Measurements from ENCODE around the gene TPM1.
"Not testable (repeated sequence)": the region's sequence is repeated elsewhere in the genome, so short reads cannot be mapped to it uniquely, and the experiment has no call there.

The TPM1 gene

DNA sequence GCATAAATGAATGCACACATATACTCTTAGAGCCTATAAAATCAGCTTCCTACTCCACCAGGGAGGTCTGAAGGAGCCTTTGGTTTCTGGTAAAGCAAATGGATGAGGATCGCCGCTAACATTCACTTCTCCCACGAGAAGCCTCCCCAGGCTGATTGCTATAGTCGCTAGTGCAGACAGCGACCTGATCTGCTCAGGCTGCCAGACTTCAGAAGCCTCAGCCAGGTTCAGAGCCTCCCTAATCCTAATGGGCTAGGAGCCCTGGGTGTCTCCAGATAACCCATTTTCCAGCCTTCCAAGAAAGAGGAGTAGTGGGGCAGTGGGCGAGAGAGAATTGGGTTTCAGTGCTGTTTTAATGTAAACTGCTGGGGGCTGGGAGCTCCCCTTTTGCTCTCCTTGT is 35.4 kb downstream of the TPM1 start:
- no peak for DNase-seq

DNA sequence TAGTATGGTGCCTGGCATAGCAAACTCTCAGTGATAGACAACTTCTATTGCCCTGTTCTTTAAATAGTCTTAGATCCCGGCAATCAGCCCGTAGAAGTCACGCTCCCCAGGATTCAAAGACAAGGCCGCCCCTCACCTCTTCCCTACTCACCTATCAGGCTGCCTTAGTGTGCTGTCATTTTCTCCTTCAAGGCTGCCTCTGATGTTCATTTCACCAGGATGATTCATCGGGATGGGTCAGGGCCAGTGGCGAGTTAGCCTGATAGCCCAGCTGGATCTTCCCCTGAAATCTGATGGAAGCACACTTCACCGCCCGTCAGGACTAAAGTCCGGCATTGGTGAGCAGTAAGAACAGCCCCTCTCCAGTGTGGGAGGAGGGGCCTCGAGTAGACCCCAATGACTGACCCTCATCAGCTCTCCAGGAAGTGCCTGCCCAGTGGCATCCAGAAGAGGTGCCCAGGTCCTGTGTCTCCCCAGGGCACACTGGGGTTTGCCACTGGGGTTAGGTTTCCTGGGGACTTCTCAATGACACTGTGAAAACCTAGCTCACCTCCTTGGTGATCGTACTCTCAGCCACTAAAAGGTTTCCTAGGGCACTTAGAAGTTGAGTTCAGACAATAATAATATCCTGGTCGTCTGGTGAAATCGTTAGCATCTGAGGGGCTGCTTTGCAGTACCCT is 37.5 kb downstream of the TPM1 start:
- no peak for DNase-seq

DNA sequence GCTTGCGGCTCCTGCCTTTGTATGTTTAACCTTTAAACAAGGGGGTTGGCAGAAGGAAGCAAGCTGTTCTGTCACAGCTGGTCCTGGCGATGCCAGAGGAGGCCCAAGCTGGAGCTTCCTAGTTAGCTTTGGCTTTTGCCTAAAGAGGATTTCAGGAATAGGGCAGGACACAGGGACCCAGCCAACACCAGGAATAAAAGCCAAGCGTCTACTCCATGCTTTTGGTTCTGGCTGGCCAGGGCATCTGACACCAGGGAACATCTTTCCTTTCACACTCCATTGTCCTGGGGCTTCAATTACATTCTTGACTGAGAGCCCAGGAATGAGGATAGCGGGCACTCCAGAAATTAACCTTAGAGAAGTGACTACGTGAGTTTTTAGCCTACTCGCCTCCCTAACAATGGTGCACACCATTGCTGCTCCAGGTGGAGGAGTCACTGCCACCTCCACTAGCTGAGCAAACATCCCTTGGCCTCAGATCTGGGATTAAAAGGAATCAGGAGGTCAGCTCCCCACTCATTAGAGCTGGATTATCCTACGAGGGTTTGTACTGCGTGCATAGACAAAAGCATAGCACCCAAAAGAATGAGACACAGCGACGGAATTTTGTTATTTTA is 38.2 kb downstream of the TPM1 start:
- DNase-seq, result no peak

DNA sequence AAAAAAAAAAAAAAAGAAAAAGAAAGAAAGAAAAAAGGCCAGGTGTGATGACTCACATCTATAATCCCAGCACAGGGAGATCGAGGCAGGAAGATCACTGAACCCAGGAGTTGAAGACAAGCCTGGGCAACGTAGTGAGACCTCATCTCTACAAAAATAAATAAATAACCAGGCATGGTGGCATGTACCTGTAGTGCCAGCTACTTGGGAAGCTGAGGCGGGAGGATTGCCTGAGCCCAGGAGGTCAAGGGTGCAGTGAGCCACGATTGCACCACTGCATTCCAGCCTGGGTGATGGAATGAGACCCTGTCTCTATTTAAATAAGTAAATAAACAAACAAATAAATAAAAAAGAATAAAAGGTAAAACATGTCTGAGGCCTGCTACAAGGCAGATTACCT is 39.8 kb downstream of the TPM1 start:
- DNase-seq, result no peak

- no peak for DNase-seq
Observed at GRCh38 chr15:63083044-63083443, 40.5 kb downstream of the TPM1 start.

DNA sequence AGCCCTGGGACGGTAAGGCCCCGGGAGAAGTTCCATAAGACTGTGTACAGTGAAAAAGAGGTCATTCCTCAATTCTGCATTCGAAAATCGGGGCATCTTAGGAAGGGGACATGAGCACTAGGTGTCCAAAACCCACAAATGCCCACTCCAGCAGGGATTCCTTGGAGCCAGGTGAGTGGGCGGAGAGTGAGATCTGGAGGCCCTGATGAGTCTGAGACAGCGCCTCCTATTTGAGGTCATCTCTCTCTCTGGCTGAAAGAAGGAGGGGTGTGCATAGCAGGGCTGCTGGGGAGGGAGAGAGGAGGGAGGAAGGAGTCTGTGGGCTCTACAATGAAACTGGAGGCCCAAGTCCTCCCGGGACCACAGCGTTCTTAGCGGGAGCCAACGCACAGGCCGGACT is 41.0 kb downstream of the TPM1 start:
- no peak for DNase-seq

DNA sequence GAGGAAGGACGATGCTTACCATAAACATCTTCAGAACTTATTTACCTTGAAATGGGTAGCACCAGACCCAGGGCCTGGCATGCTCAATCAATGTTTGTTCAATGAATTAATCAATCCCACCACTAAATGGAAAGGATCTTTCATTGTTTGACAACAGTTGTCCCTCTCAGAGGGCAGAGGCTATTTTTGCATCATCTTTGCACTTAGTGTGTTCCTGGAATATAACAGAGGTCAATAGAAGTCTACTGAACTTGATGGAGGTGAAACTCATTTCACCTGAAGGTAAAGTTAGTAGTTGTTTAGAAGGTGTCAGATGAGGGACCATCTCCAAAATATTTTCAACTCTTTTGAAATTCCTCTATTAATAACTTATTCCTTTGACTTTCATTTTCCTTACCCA is 42.3 kb downstream of the TPM1 start:
- no peak for DNase-seq

DNA sequence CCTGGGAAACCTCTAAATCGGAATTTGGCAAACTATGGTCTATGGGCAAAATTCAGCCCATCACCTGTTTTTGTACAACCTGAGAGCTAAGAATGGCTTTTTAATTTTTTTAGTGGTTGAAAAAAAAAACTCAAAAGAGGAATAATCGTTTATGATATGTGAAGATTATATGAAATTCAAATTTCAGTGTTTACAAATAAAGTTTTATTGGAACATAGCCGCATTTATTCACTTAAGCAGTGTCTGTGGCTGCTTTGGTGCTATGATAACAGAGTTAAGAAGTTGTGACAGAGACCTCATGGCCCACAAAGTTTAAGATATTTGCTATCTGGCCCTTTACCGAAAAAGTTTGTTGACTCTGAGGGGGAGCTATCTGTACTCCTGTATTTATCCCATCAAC is 42.7 kb downstream of the TPM1 start:
- DNase-seq, result no peak

- DNase-seq, result no peak
Observed at GRCh38 chr15:63086271-63086670, 43.7 kb downstream of the TPM1 start.

DNA sequence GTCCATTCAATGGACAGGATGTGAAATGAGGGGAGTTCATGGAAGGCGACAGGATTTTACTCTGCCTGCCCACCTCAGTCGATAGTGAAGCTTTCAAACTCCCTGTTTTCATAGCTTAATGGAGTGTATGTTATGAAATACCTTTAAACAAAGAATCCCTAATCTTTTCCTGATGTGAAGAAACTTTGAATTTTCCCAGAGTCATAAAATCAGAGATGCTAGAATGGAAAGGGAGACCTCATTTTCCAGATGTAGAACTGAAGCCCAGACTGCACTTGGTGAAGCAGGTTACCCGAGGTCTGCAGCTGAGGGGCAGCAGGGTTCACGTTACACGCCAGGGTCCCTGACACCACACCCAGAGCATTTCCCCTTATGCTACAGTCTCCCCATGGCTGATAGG is 44.4 kb downstream of the TPM1 start:
- no peak for DNase-seq

DNA sequence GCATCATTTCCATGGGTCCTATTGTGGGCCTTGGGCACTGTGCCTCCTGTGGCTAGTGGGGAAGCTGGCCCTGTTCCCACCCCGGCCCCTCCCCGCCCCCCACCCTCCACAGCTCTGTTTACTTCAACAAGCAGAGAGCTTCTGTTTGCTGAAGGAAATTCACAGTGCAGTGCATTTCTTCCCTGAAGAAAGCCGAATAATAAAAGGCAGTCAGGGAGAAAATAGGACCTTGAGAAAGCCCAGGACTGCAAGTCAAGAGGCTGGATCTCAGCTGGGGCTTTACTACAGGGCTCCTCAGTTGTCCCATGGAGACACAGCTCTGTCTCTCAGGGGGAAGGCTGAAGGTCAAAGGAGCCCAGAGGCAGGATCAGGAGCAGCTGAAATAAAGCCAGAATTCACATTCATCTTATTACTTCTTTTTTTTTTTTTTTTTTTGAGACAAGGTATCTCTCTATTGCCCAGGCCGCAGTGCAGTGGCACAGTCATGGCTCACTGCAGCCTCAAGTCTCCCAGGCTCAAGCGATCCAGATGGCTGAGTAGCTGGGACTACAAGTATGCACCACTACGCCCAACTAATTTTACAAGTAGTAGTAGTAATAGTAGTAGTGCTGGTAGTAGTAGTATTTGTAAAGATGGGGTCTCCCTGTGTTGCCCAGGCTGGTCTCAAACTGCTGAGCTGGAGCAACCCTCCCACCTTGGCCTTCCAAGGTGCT is 46.1 kb downstream of the TPM1 start:
- no peak for DNase-seq

- DNase-seq, result no peak
Observed at GRCh38 chr15:63089260-63090043, 46.9 kb downstream of the TPM1 start.

DNA sequence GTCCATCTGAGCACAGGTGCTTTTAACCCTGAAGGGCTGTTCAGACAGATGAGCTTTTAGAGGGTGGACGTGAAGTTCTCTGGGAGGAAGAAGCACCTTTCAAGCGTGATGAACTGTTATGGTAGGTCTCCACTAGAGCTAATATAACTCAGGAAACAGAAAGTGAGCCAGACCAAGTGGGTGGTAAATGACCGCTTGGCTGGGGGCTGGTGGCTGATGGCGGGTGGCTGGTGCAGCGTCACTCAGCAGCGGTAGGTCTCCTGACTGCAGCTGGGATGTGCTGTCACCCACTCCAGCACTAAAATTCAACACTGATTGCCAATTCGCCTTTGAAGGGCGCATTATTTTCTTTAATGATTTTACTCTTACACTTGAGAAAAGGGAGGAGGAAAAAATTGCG is 47.9 kb downstream of the TPM1 start:
- no peak for DNase-seq

- DNase-seq, result no peak
Observed at GRCh38 chr15:63090887-63091286, 48.3 kb downstream of the TPM1 start.

DNA sequence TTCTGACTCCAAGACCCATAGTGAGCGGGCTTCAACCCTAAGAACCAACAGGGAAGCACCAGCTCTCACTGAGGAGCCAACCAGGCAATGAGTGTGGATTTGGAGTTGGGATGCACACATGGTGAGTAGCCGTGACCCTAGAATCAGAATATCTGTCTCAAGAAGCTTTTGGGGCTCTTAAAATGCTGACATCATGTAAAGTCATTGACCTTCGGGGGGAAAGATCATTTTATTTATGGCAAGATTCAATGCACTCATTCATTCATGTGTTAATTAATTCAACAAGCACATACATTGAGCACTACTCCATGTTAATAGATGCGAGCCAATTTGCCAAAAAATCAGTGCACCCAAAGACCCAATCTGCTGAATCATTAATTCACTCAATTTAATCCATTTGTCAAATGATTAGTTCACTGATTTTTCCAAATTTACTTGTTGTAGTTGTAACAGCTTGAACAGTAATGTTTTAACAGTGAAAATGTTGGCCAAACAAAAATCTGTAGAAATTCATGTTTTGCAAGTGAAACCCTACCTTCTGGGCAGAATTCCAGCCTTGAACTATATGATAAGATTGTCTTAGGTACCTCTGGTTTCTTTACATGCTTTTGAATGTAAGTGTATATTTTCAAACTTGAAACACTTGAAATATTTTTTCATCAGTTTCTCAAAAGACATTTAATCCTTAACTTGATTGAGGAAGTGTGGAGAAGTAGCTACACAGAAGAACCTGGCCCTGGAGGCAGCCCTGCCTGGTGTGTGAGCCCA is 49.3 kb downstream of the TPM1 start:
- no peak for DNase-seq

DNA sequence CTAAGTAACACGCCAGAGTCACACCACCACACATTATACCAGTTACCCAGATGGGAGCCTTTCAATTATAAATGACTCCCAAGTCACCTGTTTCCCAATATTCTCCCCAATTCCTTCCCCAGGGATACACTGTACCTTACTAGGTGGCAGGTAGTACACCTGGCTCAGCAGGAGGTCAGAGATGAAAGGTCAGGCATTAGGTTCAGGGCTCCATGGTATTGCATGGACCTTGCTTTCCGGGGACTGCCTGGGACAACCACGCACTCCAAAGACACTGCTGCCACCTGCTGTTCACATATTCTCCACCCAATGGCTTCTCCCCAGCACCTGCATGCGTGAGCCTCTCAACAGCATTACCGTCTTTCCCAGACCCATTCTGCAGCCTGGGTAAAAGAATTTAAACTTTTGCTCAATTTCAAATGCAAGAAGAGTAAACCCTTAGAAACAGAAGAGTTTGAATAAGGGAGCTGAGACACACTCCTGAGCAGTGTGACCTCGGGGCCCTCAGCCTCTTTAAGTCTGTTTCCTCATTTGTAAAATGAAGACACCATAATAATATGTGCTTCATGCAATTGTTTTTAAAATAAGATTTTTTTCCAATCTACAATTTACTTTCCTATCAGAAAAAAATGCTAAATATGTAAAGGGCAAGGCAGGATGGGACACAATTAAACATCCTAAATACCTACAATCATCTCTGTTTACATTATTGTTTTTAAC is 51.1 kb downstream of the TPM1 start:
- DNase-seq, result peak; percentile 62

DNA sequence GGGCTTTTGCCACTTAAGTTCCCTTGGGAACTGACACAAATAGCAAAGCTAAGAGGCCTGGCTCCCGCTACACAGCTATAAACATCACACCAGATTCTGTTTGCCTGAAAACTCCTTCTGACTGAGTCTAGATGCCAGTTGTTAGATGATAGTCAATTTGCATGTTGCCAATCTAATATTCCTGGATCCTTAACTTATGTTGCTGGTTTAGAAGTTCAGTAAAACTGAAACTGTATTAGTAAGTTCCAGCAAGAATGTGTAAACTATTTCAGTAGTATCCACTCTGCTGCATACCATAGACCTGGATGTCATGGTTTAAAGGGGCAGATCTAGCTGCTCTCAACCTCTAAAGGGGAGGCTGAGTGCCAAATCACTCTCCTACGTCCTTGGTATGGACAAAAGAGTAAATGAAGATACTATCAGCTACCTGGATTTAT is 52.0 kb downstream of the TPM1 start:
- DNase-seq, result no peak

GRCh38 chr15:63096178-63096577 is 53.6 kb downstream of the TPM1 start:
- DNase-seq, result no peak

- not testable (repeated sequence) for DNase-seq
Observed at GRCh38 chr15:63098901-63099300, 56.4 kb downstream of the TPM1 start.

GRCh38 chr15:63099581-63099980 is 57.0 kb downstream of the TPM1 start:
- DNase-seq, result not testable (repeated sequence)

DNA sequence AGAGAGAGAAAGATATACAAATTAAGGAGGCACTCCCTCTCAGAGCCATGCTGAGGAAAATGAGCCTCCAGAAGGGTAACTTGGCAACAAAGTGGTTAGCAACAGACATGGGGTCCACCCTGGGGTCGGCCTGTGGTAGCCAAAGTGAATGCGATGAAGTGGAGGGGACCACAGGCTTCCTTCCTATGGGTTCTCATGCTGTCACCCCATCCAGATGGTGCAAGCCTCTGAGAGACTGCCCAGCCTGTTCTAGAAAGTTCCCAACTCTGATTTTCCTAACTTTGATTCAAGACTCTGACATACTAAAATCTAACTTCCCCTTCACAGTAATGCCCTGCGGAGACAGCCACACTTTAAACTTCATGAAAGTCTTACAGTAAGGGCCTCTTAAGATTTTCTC is 60.9 kb downstream of the TPM1 start:
- no peak for DNase-seq

DNA sequence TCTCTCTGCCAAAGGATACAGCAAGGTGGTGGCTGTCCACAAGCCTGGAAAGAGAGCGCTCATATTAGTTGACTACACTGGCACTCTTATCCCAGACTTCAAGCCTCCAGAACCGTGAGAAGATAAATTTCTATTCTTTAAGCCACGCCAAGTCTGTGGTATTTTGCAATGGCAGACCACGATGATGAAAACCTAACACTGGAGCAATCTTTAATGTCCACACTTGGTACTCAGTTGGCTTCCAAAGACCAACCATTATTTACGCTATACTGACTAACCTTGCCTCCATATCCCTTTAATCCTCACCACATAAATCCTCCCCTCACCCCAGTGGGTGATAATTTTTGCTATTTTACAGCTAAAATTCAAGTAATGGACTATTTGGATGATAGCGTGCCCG is 62.2 kb downstream of the TPM1 start:
- DNase-seq, result no peak
